ENCODE data around the gene CRB2. TPM values are rescaled to one million over a fixed set of nuclear protein-coding genes. Genes with fewer than 3 reads are reported as not detected.

The CRB2 gene
- total RNA-seq, 1 experiment from 2014 or later = 3.6 TPM

DNA sequence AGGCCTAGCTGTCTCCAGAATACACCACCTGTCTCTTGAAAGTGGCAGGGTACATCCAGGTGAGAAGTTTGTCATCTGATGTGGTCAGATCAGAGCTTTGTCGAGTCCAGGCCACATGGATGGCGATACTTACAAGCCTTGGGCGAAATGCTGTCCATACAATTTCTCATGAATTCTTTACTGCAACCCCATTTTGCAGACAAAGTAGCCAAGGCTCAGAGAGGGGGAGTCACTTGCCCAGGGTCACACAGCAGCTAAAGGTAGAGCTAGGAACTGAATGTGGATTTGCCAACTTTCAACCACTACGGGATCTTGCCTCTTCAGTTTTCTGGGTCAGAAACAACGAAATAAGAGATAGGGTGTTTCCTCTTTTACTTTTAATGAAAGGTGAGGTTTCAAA lies 35.2 kb downstream of the CRB2 start:
- Histone ChIP-seq H4K20me1 (ENCODE audit: control insufficient read depth, insufficient read depth, insufficient read length) (no peaks in the 10 kb centered on the region), H3K23ac (ENCODE audit: insufficient read length, low read depth, low read length) (no peak overlapping the region), H3K27me3 (ENCODE audit: insufficient read depth, low read length) (no peaks in the 10 kb centered on the region), H3K79me1 (ENCODE audit: insufficient read depth, low read depth, low read length, poor library complexity, severe bottlenecking) (no peaks in the 10 kb centered on the region), H2BK20ac (ENCODE audit: low read depth, low read length, poor library complexity, severe bottlenecking) (no peak overlapping the region), H2BK5ac (ENCODE audit: insufficient read length, low read length) (no peak overlapping the region), H3K9me3 (ENCODE audit: control insufficient read depth, low read depth, low read length) (no peaks in the 10 kb centered on the region), H4K91ac (ENCODE audit: insufficient read length, low read depth, low read length) (no peak overlapping the region), H3K79me2 (ENCODE audit: insufficient read depth, low read length) (no peaks in the 10 kb centered on the region), H2AK5ac (ENCODE audit: insufficient read length, low read length) (no peak overlapping the region), H3K4ac (ENCODE audit: low read depth, low read length) (no peak overlapping the region), H4K8ac (replicated peaks; ENCODE audit: insufficient read length, low read depth, low read length) (no peak overlapping the region), H3K4me2 (ENCODE audit: insufficient read depth, insufficient read length, low read length) (no peak overlapping the region), H2BK12ac (ENCODE audit: insufficient read length, low read depth, low read length) (no peak overlapping the region), H3K56ac (ENCODE audit: insufficient read length, low read depth, low read length) (no peak overlapping the region), H2BK15ac (ENCODE audit: low read depth, low read length) (no peak overlapping the region), H3K14ac (ENCODE audit: insufficient read depth, low read length) (no peak overlapping the region), H3K27ac (ENCODE audit: insufficient read length, low read depth, low read length) (no peak overlapping the region), H3K4me1 (ENCODE audit: insufficient read depth, low read length) (no peaks in the 10 kb centered on the region), H4K5ac (ENCODE audit: insufficient read length, low read depth, low read length) (no peak overlapping the region), H3T11ph (ENCODE audit: low read length) (no peak overlapping the region), H2BK120ac (ENCODE audit: low read depth, low read length, poor library complexity, severe bottlenecking) (no peak overlapping the region), H2AFZ (ENCODE audit: low read length) (no peak overlapping the region), H3K18ac (ENCODE audit: insufficient read length, low read depth, low read length) (no peak overlapping the region), H3K23me2 (ENCODE audit: insufficient read length, low read depth, low read length, poor library complexity, severe bottlenecking) (no peaks in the 10 kb centered on the region), H3K9ac (ENCODE audit: extremely low read depth, insufficient read length, low read length) (no peak overlapping the region)
- H3K9me3 Mint-ChIP-seq = peaks cover 2 to 8% of the 10 kb centered on the region in 2 experiments; a peak in 3 of 5 replicates
- no peak for DNase-seq
- peaks cover 11% of the 10 kb centered on the region for H3K27me3 Mint-ChIP-seq (ENCODE audit: low read depth)
- H3K27ac Mint-ChIP-seq = no peak overlapping the region
- H3K36me3 Mint-ChIP-seq (ENCODE audit: insufficient read depth in 1 of 3, low read depth in 3 of 3) = no peaks in the 10 kb centered on the region; a peak in 1 of 7 replicates
- peaks cover 13 to 33% of the 10 kb centered on the region in 2 experiments; a peak in 3 of 4 replicates for H3K4me1 Mint-ChIP-seq
- H3K4me3 Mint-ChIP-seq = no peak overlapping the region
- WGBS (ENCODE audit: extremely low coverage, insufficient read length, low lambda C conversion rate) = no CpG with 5 or more reads among the region's 5 CpGs
- TF ChIP-seq CTCF (conservative IDR thresholded peaks at IDR 0.05) = no peak

Measured in H9 (cell line).